GM21786 (cell line): Measurements from ENCODE around the gene KRTAP12-1.
"Not testable (repeated sequence)": the region's sequence is repeated elsewhere in the genome, so short reads cannot be mapped to it uniquely, and the experiment has no call there.

Experiments used
- ATAC-seq: cut with Tn5 transposase; IDR thresholded peaks from one replicate; pipeline ENCODE4 v1.9.1; 2021; ENCODE audit not compliant: unreplicated experiment

Gene KRTAP12-1

DNA sequence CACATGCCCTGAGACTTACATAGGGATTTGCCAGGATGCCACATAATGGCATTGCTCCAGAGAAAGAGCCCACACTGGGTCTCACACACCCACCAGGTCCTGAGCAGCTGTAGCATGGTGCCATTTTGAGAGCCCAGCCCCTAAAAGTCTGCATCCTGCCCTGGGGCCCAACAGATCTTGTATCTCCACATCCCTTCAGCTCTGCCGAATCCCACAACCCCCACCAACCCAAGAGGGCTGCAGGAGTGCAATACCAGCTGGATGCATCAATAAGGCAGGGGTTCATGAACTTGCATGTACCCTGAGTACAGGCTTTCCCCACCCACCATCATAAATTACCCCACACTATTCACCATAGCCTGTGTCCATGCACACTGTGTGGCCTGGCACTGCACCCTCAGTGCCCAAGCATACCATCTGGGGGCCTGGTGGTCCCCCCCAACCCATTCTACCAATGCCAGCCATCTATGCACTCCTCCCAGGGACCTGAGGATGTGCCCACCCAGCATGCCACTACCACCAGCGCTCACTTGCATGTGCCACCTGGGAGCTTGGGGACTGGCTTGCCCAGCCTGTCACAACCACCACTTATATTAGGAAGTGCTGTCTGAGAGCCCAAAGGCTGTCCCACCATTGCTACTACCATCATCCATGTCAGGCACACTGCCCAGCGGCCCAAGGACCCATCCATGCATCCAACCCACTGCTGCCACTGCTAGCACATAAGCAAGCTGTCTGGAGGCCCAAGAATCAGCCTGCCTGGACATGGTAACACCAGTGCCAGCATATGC is 11.1 kb downstream of the KRTAP12-1 start:
- no peak for ATAC-seq

GRCh38 chr21:44667612-44668011 is 14.4 kb downstream of the KRTAP12-1 start:
- ATAC-seq = no peak

- no peak for ATAC-seq
These were observed 15.3 kb downstream of the KRTAP12-1 start, which contains the start of gene KRTAP12-2 for GRCh38 chr21:44666401-44667320. Gene KRTAP12-2 (minus strand): TSS chr21:44666927. CDS start chr21:44666886, 41 bp downstream.

DNA sequence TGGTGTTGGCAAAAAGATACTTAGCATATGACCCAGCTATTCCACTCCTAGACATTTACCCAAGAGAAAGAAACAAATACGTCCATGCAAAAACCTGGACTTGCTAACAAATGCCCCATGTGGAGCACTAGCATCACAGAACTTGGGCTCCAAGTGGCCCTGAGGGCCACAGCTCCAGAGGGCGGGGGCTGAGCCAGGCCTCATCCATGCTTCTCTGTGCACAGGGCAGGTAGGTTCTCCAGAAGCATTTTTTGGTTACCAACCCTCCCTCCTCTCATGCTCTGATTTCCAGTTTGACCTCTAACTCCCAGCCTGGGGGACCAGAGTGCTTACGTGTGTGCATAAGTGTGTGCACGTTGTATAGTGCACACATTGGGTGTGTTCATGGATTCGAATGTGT is 17.3 kb downstream of the KRTAP12-1 start:
- ATAC-seq = no peak

DNA sequence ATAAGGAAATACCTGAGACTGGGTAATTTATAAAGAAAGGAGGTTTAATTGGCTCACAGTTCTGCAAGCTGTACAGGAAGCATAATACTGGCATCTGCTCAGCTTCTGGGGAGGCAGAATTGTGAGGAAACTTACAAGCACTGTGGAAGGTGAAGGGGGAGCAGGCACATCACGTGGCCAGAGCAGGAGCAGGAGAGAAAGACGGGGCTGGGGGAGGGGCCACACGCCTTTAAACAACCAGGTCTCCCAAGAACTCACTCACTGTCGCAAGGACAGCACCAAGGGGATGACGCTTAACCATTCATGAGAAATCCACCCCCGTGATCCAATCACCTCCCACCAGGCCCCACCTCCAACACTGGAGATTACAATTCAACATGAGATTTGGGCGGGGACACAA is 20.4 kb downstream of the KRTAP12-1 start:
- ATAC-seq = not testable (repeated sequence)

GRCh38 chr21:44658913-44659595 is 22.9 kb downstream of the KRTAP12-1 start:
- ATAC-seq = no peak

- ATAC-seq = no peak
These were observed 23.4 kb downstream of the KRTAP12-1 start for GRCh38 chr21:44658541-44658910.

DNA sequence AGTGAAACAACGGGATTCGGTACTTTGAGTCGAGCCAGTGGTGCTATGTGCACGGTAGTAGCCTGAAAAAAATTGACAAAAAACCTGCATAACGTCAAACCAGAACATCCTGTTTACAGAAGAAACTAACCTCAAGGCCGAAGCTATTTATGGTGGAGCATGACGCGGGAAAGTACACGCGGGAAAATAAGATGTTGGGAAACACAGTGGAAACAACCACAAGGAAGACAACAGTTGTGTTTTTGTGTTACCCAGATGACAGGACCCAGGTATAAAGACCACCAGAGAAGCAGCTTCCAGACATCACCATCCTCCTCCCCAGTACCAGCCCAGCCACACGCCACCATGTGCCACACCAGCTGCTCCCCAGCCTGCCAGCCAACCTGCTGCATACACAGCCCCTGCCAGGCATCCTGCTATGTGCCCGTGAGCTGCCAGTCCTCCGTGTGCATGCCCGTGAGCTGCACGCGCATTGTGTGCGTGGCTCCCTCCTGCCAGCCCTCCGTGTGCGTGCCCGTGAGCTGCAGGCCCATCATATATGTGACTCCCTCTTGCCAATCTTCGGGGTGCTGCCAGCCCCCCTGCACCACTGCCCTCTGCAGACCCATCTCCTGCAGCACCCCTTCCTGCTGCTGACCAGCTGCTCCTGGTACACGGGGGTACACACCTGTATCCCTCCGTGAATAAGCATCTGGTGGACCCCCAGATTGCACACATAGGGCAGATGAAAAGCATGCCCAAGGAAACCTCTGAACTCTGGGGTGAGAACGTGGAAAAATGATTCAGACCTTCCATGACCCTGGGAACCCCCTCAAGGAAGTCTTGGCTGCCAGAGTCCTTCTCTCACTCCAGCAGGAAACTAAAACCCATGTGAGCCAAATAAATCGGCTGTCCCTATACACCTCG is 24.1 kb downstream of the KRTAP12-1 start, which contains the start of gene KRTAP12-3:
TSS of gene KRTAP12-3 (plus strand) at position 298 of the 906 bp plus-strand sequence. CDS start at position 346, 48 bp downstream.
- ATAC-seq = no peak

DNA sequence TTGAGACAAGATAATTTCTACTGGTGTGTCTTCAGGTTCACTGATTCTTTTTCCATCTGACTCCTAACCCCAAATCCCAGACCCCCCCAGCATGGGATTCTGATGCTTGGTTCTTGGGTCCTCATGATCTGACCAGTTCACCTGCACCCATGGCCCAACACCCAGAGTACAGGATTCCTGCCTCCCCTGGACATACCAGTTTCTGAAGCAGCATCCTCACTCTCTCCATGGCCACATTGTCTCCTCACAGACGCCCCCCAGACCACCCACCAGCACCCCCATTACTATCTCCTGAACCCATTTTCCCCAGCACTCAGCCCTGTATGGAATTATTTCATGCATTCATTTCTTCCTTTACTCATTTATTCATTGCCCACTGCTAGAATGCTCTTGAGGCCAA is 25.1 kb downstream of the KRTAP12-1 start:
- ATAC-seq = no peak

DNA sequence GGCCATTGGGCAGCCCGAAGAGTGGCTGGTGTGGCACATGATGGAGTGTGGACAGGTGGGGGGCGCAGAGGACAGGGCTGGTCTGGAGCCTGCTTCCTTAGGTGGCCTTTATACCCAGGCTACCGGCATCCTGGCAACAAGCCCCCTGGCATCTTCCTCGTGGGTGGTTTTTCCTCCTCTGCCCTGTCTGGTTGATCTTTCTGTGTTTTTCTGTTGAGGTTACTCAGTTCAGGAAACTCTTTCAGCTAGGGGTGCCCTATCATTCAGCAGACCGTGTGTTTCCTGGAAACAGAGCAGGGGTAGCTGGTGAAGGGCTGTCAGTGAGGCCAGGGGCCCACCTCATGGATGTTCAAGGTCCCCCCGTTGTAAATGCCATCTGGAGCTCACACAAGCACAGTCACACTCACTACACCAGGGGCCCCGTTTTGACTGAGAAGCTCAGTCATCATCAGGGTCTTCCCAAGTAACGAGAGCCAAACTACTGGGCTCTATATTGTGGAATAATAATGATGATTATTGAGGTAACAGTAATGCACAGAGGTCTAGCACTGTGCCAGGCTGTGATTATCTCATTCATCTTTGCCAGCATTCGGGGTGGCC is 27.3 kb downstream of the KRTAP12-1 start, which contains the start of gene KRTAP12-4:
TSS of gene KRTAP12-4 (minus strand) at position 84 of the 600 bp plus-strand sequence. CDS start at position 39, 45 bp downstream.
- no peak for ATAC-seq

- ATAC-seq = no peak
These were observed 28.0 kb downstream of the KRTAP12-1 start for GRCh38 chr21:44653656-44654575.

DNA sequence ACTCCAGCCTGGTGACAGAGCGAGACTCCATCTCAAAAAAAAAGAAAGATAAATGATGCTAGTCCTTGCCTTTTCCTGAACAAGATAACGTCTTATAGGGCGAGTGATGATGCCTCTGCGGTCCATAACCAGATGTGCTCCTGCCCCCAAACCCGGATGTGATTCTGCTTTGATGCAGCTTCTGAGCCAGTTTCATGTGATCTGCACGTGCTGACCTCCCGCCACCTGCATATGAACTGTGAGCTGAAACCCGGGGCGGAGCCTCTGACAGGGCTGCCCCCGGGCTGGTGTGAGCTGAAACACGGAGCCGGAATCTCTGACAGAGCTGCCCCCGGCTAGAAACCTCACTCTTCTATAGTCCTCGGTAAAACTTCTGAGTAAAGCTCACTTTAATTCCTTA is 28.8 kb downstream of the KRTAP12-1 start:
- ATAC-seq = no peak

DNA sequence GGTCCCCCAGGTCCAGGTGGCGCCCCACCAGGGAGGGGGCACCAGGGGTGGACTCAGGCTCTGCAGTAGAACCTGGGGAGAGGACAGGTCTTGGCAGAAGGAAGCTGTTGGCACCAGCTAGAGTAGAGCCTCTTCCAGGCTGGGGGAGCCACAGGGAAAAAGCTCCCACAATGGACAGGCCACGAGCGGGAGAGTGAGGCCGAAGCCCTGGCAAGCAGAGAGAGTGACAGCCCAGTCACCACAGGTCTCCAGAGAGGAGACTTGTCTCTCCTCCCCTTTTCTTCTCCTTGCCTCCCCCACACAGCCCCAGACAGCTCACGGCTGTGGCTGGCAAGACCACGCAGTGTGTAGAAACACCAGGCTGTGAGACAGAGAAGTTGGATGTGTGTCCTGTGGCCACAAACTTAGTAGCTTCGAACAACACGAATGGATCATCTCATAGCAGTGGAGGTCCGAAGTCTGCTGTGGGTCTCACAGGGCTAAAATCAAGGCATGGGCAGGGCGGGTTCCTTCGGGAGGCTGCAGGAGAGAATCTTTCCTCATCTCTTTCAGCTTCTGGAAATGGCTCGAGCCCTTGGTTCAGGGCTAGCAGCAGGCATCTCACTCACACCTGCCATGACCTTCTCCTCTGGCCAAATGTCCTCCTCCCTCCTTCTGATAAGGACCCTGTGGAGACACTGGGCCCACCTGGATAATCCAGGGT is 30.8 kb downstream of the KRTAP12-1 start:
- ATAC-seq = no peak

- no peak for ATAC-seq
These were observed 31.5 kb downstream of the KRTAP12-1 start for GRCh38 chr21:44650265-44650972.

DNA sequence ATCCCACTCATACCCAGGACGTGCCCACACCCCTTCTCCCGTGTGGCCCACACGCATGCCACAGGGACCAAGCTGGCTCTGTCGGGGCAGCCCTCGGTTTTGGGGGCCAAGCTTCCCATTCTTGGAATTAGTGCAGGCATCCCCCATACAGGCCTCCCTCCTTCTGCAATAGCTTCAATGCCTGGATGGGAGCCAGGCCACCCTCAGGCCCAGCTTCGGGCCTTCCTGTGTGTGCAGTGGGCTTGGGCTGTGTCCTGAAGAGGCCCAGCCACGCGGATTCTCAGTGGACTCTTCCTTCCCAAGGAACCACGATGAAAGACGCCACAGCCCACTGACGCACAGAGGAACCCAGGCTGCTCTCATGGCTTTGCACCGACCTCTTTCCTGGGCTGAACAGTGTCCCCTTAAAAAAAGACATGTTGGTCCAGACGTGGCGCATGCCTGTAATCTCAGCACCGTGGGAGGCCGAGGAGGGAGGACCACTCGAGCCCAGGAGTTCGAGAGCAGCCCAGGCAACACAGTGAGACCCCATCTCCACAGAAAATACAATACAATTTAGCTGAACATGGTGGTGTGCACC is 32.4 kb downstream of the KRTAP12-1 start:
- no peak for ATAC-seq

DNA sequence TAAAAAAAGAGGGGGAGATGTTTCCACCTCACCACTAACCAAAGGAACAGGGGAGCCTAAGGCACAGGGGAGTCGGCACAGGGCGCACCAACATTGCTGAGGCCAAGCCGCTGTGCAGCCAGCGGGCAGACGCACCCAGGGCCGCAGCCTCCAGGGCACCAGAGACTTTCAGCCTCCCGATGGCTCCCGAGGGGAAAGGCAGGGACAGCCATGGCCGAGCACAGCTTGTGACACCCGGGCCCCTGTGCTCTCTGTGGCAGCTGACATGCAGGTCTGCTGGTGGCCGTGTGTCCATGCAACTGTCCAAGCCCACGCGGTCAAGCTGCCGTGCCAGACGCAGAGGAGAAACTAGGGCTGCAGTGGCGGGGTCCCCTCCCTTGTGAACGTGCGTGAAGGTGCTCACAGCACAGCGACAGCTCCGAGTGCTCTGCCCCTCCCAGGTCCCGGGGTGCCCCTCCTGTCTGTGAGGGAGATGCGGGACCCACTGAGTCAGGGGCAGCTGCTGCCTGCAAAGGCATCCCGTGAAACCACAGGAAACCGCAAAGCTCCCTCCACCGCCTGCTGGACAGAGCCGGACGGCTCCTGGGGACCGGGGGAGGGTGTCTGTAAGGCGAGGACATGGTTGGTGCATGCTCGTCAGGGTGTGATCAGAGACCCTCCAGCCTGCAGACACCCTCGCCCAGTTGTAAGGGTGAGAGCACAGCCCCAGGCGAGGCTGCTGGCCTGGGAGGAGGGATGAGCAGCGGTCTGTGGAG is 33.2 kb downstream of the KRTAP12-1 start:
- ATAC-seq = no peak
